D341Med (cell line): ENCODE measurements around the gene DOCK11.
"Not testable (repeated sequence)": the region's sequence is repeated elsewhere in the genome, so short reads cannot be mapped to it uniquely, and the experiment has no call there.

Experiments used
- DNase-seq: peaks from one replicate; pipeline ENCODE4 v3.0.0; 2012; ENCODE audit warnings: low spot score

Gene DOCK11

GRCh38 chrX:118694638-118695037, 199.0 kb downstream of the DOCK11 start:
- no peak for DNase-seq

GRCh38 chrX:118698516-118699170, 203.0 kb downstream of the DOCK11 start:
- no peak for DNase-seq

DNA sequence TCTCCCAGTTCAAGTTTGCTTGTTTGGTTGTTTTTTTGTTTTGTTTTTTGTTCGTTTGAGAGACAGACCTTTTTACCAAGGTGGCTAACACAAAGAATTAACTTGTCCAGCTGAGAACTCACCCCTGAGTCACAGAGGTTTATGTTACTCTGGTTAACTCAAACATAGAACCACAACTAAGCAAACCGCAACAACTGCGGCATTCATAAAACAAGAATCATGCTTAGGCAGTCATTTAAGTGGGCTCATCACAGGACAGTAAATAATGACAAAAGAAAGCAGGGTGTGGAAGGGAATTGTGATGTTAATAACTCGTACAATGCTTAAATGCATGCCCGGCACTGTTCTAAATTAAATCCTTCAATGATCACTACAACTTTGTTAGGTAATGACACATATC, 207.1 kb downstream of the DOCK11 start:
- no peak for DNase-seq

GRCh38 chrX:118706681-118707080, 211.1 kb downstream of the DOCK11 start:
- DNase-seq: no peak

DNA sequence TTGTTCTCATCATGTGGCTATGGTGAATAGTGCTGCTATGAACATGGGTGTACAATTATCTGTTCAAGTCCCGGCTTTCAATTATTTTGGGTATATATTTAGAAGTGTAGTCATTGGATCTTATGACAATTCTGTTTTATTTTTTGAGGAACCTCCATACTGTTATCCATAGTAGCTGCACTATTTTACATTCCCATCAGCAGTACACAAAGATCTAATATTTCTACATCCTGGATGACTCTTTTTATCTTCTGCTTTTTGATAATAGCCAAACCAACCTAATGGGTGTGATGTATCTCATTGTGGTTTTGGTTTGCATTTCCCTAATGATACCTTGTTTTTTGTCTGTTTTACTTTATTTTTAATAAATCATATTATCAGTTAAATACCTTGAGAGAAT, 218.9 kb downstream of the DOCK11 start:
- no peak for DNase-seq

- DNase-seq: not testable (repeated sequence)
Observed at GRCh38 chrX:118715917-118716316, 220.3 kb downstream of the DOCK11 start.

- not testable (repeated sequence) for DNase-seq
Observed at GRCh38 chrX:118716833-118717232, 221.2 kb downstream of the DOCK11 start.

DNA sequence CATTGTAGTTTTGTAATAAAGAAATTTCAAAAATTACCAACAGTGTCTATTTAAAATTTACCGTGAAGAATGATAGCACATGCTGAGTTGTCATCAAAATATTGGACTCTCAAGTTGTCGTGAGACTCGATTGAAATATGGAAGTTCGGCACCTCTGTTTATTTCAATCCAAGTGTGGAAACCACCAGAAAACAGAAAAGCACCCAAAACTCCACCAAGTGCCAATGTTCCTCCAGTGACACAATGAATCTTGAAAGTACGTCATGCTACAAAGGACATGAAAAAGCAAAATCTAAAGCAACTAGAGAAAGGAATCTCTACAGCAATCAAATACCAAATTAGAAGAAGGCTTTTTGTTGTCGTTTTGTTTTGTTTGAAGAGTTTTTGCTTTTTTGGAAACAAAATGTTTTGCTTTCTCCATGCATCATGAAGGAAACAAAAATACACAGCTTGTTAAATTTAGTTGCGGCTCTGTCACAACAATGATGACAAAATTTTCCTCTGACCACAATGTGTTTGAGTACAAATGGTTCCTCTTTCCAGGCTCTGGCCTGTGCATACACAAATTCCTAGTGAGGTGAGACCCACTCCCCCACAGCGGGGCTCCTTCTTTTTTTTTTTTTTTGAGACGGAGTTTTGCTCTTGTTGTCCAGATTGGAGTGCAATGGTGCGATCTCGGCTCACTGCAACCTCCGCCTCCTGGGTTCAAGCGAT, 222.2 kb downstream of the DOCK11 start:
- DNase-seq: no peak

GRCh38 chrX:118718737-118719136, 223.1 kb downstream of the DOCK11 start:
- no peak for DNase-seq

- DNase-seq: no peak
Observed at GRCh38 chrX:118720058-118720707, 224.6 kb downstream of the DOCK11 start.

- DNase-seq: no peak
Observed at GRCh38 chrX:118723376-118723775, 227.8 kb downstream of the DOCK11 start.

GRCh38 chrX:118724365-118724764, 228.8 kb downstream of the DOCK11 start:
- no peak for DNase-seq

GRCh38 chrX:118724775-118725174, 229.2 kb downstream of the DOCK11 start:
- DNase-seq: no peak

DNA sequence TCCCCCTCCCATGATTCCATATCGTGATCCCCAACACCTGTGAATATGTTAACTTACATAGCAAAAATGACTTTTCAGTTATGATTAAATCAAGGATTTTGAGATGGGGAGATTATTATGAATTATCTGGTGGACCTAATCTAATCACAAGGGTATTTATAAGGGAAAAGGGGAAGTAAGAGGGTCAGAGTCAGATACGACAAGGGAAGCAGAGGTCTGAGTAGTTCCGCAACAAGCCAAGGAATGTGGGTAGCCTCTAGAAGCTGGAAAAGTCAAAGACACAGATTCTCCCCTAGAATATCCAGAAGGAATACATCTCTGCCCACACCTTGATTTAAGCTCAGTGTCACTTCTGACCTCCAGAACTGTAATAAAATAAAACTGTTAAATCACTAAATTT, 230.8 kb downstream of the DOCK11 start:
- no peak for DNase-seq

GRCh38 chrX:118726887-118727685, 231.5 kb downstream of the DOCK11 start, which contains the start of gene IL13RA1:
Gene IL13RA1, plus strand, starts transcription at chrX:118727606. Its CDS starts 33 bp downstream, at chrX:118727639.
- DNase-seq: peak; percentile 82

- DNase-seq: no peak
Observed at GRCh38 chrX:118727686-118728339, 232.2 kb downstream of the DOCK11 start.

DNA sequence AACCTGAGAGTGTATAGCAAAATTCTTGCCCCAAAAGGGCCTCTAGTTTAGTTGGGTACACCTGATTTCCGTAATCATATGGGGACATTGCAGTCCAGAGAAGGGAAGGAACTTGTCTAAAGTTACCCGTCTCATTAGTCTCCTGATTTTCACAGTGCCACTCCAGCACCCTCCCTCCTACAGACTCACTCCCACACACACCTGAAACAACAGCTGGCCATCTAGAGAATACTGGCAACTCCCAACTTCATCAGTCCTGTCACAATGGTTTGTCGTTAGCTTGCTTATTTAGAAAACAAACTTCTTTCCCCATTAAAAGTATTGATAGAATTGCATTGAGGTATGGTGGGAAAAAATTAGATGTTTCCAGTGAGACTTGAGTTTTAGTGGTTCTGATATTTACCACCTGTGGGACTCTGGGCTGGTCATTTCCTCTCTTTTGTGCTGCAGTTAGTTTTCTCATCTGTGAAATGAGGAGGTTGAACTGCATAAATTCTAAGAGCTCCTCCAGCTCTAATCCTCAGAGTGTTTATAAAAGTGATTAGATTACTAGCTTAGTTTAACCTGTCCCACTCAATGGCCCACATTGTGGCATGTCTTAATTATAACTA, 233.5 kb downstream of the DOCK11 start:
- no peak for DNase-seq

- DNase-seq: no peak
Observed at GRCh38 chrX:118730500-118731247, 235.1 kb downstream of the DOCK11 start.

DNA sequence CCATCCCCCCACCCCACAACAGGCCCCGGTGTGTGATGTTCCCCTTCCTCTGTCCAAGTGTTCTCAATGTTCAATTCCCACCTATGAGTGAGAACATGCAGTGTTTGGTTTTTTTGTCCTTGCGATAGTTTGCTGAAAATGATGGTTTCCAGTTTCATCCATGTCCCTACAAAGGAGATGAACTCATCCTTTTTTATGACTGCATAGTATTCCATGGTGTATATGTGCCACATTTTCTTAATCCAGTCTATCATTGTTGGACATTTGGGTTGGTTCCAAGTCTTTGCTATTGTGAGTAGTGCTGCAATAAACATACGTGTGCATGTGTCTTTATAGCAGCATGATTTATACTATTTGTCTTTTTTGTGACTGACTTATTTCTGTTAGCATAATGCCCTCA, 236.9 kb downstream of the DOCK11 start:
- not testable (repeated sequence) for DNase-seq

DNA sequence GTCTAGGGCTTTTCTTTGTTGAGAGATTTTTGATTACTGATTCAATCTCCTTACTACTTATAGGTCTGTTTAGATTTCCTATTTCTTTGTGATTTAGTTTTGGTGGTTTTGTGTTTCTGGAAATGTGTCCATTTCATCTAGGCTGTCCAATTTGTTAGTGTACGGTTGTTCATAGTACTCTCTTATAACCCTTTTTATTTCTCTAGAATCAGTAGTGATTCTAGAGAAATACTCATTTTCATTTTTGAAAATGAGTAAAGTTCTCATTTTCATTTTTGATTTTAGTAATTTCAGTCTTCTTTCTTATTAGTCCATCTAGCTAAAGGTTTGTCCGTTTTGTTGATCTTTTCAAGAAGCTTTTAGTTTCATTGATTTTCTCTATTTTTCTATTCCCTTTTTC, 239.3 kb downstream of the DOCK11 start:
- no peak for DNase-seq
